NCI-H1436 (cell line): ENCODE measurements around the gene ME3.

Source experiments
- DNase-seq: peaks from one replicate; lab custom pipeline; 2025; lab: John Stamatoyannopoulos, UW

The ME3 gene

GRCh38 chr11:86692746-86693145 is 20.3 kb upstream of the ME3 start:
- no peak for DNase-seq

GRCh38 chr11:86692317-86692716 is 19.9 kb upstream of the ME3 start:
- no peak for DNase-seq

- no peak for DNase-seq
Measured at GRCh38 chr11:86688398-86689179, 16.2 kb upstream of the ME3 start.

- DNase-seq, result no peak
Measured at GRCh38 chr11:86687185-86687778, 14.9 kb upstream of the ME3 start.

GRCh38 chr11:86686531-86686930 is 14.1 kb upstream of the ME3 start:
- no peak for DNase-seq

GRCh38 chr11:86681483-86681756 is 9.0 kb upstream of the ME3 start:
- DNase-seq, result no peak

GRCh38 chr11:86680716-86681482 is 8.5 kb upstream of the ME3 start:
- no peak for DNase-seq

GRCh38 chr11:86678823-86679222 is 6.4 kb upstream of the ME3 start:
- DNase-seq, result no peak

- DNase-seq, result no peak
Measured at GRCh38 chr11:86678296-86678695, 5.9 kb upstream of the ME3 start.

- DNase-seq, result peak; percentile 50
Measured at GRCh38 chr11:86676533-86677154, 4.2 kb upstream of the ME3 start.

GRCh38 chr11:86676010-86676409 is 3.6 kb upstream of the ME3 start:
- no peak for DNase-seq

GRCh38 chr11:86675017-86675416 is 2.6 kb upstream of the ME3 start:
- DNase-seq, result no peak

GRCh38 chr11:86673872-86674750 is 1.7 kb upstream of the ME3 start:
- DNase-seq, result no peak

- no peak for DNase-seq
Measured at GRCh38 chr11:86673055-86673843, 833 bp upstream of the ME3 start.

GRCh38 chr11:86671531-86672006 is 847 bp downstream of the ME3 start:
- peak; percentile 38 for DNase-seq

GRCh38 chr11:86670911-86671310 is 1.5 kb downstream of the ME3 start:
- no peak for DNase-seq

GRCh38 chr11:86670181-86670580 is 2.2 kb downstream of the ME3 start:
- no peak for DNase-seq

GRCh38 chr11:86669424-86669823 is 3.0 kb downstream of the ME3 start:
- no peak for DNase-seq

GRCh38 chr11:86668929-86669328 is 3.5 kb downstream of the ME3 start:
- no peak for DNase-seq

GRCh38 chr11:86666193-86666592 is 6.2 kb downstream of the ME3 start:
- DNase-seq, result no peak

- DNase-seq, result peak; percentile 21
Measured at GRCh38 chr11:86664930-86665329, 7.5 kb downstream of the ME3 start.
